Measurements from ENCODE around the gene FRK.
"Not testable (repeated sequence)": the region's sequence is repeated elsewhere in the genome, so short reads cannot be mapped to it uniquely, and the experiment has no call there.

Gene FRK

GRCh38 chr6:116047173-116047933 is 13.3 kb downstream of the FRK start:
- no peak for TF ChIP-seq CTCF (IDR thresholded peaks at IDR 0.05; ENCODE audit: low read depth, low read length)
- no peak for DNase-seq (ENCODE audit: extremely low read depth, low read depth)

- DNase-seq (ENCODE audit: extremely low read depth, low read depth), result no peak
- no peak for TF ChIP-seq CTCF (IDR thresholded peaks at IDR 0.05; ENCODE audit: low read depth, low read length)
Observed at GRCh38 chr6:116046737-116047136, 14.0 kb downstream of the FRK start.

GRCh38 chr6:116046272-116046671 is 14.4 kb downstream of the FRK start:
- DNase-seq (ENCODE audit: extremely low read depth, low read depth), result not testable (repeated sequence)

GRCh38 chr6:116041934-116042333 is 18.8 kb downstream of the FRK start:
- TF ChIP-seq CTCF (IDR thresholded peaks at IDR 0.05; ENCODE audit: low read depth, low read length), result no peak
- DNase-seq (ENCODE audit: extremely low read depth, low read depth), result no peak

GRCh38 chr6:116040993-116041392 is 19.7 kb downstream of the FRK start:
- no peak for DNase-seq (ENCODE audit: extremely low read depth, low read depth)
- TF ChIP-seq CTCF (IDR thresholded peaks at IDR 0.05; ENCODE audit: low read depth, low read length), result no peak

- no peak for TF ChIP-seq CTCF (IDR thresholded peaks at IDR 0.05; ENCODE audit: low read depth, low read length)
Observed at GRCh38 chr6:116036885-116037284, 23.8 kb downstream of the FRK start.

GRCh38 chr6:116036075-116036773 is 24.5 kb downstream of the FRK start:
- no peak for TF ChIP-seq CTCF (IDR thresholded peaks at IDR 0.05; ENCODE audit: low read depth, low read length)
- DNase-seq (ENCODE audit: extremely low read depth, low read depth), result no peak

More at GRCh38 chr6:116036885-116037284, 23.8 kb downstream of the FRK start:
- no peak for DNase-seq (ENCODE audit: extremely low read depth, low read depth)
